ENCODE results near the gene RAD51AP2.

The RAD51AP2 gene

GRCh38 chr2:17476064-17476463, 42.2 kb downstream of the RAD51AP2 start:
- Histone ChIP-seq H3K79me2 (ENCODE audit: insufficient read depth, low read depth) (no peaks in the 10 kb centered on the region), H2AFZ (ENCODE audit: low read depth) (no peak overlapping the region), H3K4me3 (IDR thresholded peaks at IDR 0.05; ENCODE audit: insufficient read depth, low read depth, low read length) (no peak overlapping the region), H3K4me2 (no peak overlapping the region), H3K4me1 (ENCODE audit: low read depth, poor library complexity, severe bottlenecking) (no peaks in the 10 kb centered on the region), H3K27ac (no peak overlapping the region), H3K27me3 (ENCODE audit: insufficient read depth, low read depth) (no peaks in the 10 kb centered on the region), H4K20me1 (ENCODE audit: insufficient read depth) (no peaks in the 10 kb centered on the region), H3K9ac (no peak overlapping the region), H3K36me3 (ENCODE audit: insufficient read depth) (no peaks in the 10 kb centered on the region)
- no peak for TF ChIP-seq CTCF (conservative IDR thresholded peaks at IDR 0.05; ENCODE audit: low read depth, low read length)

DNA sequence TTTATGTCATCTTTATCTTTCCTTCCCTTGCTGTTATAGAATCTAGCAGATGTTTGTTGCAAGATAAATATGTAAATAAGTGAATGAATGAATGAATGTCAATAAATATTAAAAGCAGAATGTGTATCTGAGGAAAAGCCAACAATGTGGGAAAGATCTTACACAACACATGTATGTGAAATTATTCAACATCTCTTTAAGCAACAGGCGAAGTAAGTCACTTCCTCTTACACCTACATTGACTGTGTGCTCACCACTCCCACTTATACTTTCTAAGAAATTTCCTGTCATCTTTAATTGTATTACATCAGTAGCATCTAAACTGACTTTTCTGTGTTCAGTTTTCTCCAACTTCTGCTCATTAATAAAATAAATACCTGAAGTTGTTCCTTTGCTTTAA, 43.0 kb downstream of the RAD51AP2 start:
- H3K27me3 ChIP-seq (ENCODE audit: insufficient read depth, low read depth), result no peaks in the 10 kb centered on the region
- no peak overlapping the region for H2AFZ ChIP-seq (ENCODE audit: low read depth)

DNA sequence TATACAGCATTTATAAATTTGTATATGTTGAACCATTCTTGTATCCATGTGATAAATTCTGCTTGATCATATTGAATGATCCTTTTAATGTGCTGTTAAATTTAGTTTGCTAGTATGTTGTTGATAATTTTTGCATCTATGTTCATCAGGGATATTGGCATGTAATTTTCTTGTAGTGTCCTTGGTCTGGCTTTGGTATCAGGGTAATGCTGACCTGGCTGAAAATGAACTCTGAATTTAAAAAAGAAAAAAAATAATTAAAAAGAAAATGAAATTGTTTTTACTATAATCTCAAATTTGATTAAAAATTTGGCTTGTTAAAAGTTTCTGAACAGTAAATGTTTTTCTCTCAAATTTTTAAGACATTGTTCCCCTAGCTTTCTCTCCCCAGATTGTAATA, 46.3 kb downstream of the RAD51AP2 start:
- no peak overlapping the region for H3K4me3 ChIP-seq (IDR thresholded peaks at IDR 0.05; ENCODE audit: insufficient read depth, low read depth, low read length)
- no peak overlapping the region for H3K4me2 ChIP-seq
- no peak overlapping the region for H3K9ac ChIP-seq
- H2AFZ ChIP-seq (ENCODE audit: low read depth), result no peak overlapping the region
- no peak for TF ChIP-seq CTCF (conservative IDR thresholded peaks at IDR 0.05; ENCODE audit: low read depth, low read length)
- no peaks in the 10 kb centered on the region for H3K36me3 ChIP-seq (ENCODE audit: insufficient read depth)
- no peaks in the 10 kb centered on the region for H3K4me1 ChIP-seq (ENCODE audit: low read depth, poor library complexity, severe bottlenecking)
- H3K79me2 ChIP-seq (ENCODE audit: insufficient read depth, low read depth), result no peaks in the 10 kb centered on the region
- no peaks in the 10 kb centered on the region for H4K20me1 ChIP-seq (ENCODE audit: insufficient read depth)
- H3K27me3 ChIP-seq (ENCODE audit: insufficient read depth, low read depth), result no peaks in the 10 kb centered on the region
- H3K27ac ChIP-seq, result no peak overlapping the region

More for the DNA sequence above, 43.0 kb downstream of the RAD51AP2 start:
- Histone ChIP-seq H3K36me3 (ENCODE audit: insufficient read depth) (no peaks in the 10 kb centered on the region), H3K4me3 (IDR thresholded peaks at IDR 0.05; ENCODE audit: insufficient read depth, low read depth, low read length) (no peak overlapping the region), H3K4me1 (ENCODE audit: low read depth, poor library complexity, severe bottlenecking) (no peaks in the 10 kb centered on the region), H3K9ac (no peak overlapping the region), H4K20me1 (ENCODE audit: insufficient read depth) (no peaks in the 10 kb centered on the region), H3K27ac (no peak overlapping the region), H3K4me2 (no peak overlapping the region), H3K79me2 (ENCODE audit: insufficient read depth, low read depth) (no peaks in the 10 kb centered on the region)
- TF ChIP-seq CTCF (conservative IDR thresholded peaks at IDR 0.05; ENCODE audit: low read depth, low read length), result no peak

DNA sequence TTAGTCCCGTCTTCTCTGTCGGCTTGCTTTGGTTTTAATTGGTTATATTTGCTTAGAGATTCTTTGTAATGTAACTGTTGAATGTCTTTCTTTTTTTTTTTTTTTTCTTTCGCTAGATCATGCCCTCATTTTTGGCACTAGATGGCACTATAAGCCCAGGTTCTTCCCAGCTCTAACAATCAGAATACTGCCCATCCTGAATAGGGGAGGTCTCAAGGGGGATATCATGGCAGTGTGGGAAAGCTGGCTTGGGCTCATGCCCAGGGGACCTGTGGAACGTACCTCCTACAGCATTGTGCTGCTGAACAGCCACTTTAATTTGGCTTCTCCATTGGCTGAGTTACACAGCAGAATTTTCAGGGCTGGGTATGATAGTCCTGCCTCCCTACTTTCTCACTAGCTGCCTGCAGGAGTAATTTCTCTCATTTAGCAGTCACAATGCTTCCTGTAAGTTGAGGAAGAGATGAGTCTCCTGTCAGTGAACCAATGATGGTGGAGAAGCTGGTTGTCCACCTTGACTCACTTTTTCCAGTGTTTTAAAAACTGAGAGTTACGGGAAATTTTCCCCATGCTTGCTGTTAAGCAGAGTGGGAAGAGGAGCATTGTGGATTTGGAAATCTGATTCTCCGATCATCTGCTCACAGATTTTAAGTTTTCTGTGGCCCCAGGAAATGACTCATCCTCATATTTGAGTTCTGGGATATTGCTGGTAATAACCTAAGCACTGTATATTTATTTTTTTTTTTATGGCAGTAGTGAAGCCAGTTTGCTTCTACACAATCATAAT, 47.2 kb downstream of the RAD51AP2 start:
- Histone ChIP-seq H4K20me1 (ENCODE audit: insufficient read depth) (no peaks in the 10 kb centered on the region), H2AFZ (ENCODE audit: low read depth) (no peak overlapping the region), H3K4me3 (IDR thresholded peaks at IDR 0.05; ENCODE audit: insufficient read depth, low read depth, low read length) (no peak overlapping the region), H3K4me2 (no peak overlapping the region), H3K79me2 (ENCODE audit: insufficient read depth, low read depth) (no peaks in the 10 kb centered on the region), H3K4me1 (ENCODE audit: low read depth, poor library complexity, severe bottlenecking) (no peaks in the 10 kb centered on the region), H3K27me3 (ENCODE audit: insufficient read depth, low read depth) (no peaks in the 10 kb centered on the region), H3K36me3 (ENCODE audit: insufficient read depth) (no peaks in the 10 kb centered on the region), H3K27ac (no peak overlapping the region), H3K9ac (no peak overlapping the region)
- peak; percentile 63; the same call in 1 of the 2 replicates for TF ChIP-seq CTCF (conservative IDR thresholded peaks at IDR 0.05; ENCODE audit: low read depth, low read length)
